Gastroesophageal sphincter (tissue), 3 donors: ENCODE measurements around the gene HSPA12A.

Experiments used
- POLR2AphosphoS5 ChIP-seq: sonication (generic); formaldehyde crosslinking; IDR thresholded peaks from one replicate; pipeline ENCODE4 v1.6.1; 2017; ENCODE audit warnings: antibody characterized with exemption
- TF ChIP-seq, protein P1 (sequence below), 4 experiments: fragments of 200-600 bp in 2 of 4; fragments of 450-650 bp in 2 of 4; sonication (generic) in 1 of 4; IDR thresholded peaks; one replicate each; pipeline ENCODE4 v1.5.1; 2017 to 2019; ENCODE audit warnings: antibody characterized with exemption in 4 of 4, mild to moderate bottlenecking in 2 of 4, moderate library complexity in 2 of 4

DNA sequence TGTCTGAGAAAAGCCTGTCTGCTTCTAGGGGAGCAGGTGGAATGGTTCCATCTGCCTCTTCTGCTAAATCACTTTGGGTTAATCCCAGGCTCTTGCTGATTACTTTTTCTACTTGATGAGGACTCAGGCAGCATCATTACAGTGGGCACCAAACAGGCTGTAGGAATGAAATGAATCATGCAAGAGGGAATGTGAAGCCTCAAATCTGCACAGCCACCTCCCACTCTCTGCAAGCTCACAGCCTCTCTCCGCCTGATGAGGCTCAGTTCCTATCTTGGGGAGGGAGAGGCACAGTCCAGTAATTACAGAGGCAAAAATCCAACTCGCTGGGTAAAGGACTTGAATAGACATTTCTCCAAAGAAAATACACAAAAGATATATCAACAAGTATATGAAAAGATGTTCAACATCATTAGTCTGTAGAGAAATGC is 34.0 kb downstream of the HSPA12A start:
- TF ChIP-seq, protein P1, sequence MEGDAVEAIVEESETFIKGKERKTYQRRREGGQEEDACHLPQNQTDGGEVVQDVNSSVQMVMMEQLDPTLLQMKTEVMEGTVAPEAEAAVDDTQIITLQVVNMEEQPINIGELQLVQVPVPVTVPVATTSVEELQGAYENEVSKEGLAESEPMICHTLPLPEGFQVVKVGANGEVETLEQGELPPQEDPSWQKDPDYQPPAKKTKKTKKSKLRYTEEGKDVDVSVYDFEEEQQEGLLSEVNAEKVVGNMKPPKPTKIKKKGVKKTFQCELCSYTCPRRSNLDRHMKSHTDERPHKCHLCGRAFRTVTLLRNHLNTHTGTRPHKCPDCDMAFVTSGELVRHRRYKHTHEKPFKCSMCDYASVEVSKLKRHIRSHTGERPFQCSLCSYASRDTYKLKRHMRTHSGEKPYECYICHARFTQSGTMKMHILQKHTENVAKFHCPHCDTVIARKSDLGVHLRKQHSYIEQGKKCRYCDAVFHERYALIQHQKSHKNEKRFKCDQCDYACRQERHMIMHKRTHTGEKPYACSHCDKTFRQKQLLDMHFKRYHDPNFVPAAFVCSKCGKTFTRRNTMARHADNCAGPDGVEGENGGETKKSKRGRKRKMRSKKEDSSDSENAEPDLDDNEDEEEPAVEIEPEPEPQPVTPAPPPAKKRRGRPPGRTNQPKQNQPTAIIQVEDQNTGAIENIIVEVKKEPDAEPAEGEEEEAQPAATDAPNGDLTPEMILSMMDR (IDR thresholded peaks at IDR 0.05) = no peak
- no peak for TF ChIP-seq POLR2AphosphoS5
